MV-4-11 (cell line): ENCODE measurements around the gene TGFBR3L.

ENCODE experiments used
- DNase-seq: peaks from one replicate; lab custom pipeline; 2025; lab: John Stamatoyannopoulos, UW

Gene TGFBR3L

GRCh38 chr19:7928334-7928706 lies 13.7 kb downstream of the TGFBR3L start:
- no peak for DNase-seq

GRCh38 chr19:7928741-7929701 lies 14.4 kb downstream of the TGFBR3L start:
- DNase-seq = peak; percentile 76

GRCh38 chr19:7930030-7930429 lies 15.4 kb downstream of the TGFBR3L start:
- peak; percentile 37 for DNase-seq

- DNase-seq = no peak
Measured at GRCh38 chr19:7930765-7931164, 16.1 kb downstream of the TGFBR3L start.

- no peak for DNase-seq
Measured at GRCh38 chr19:7931221-7932061, 16.8 kb downstream of the TGFBR3L start.

- no peak for DNase-seq
Measured at GRCh38 chr19:7932276-7932929, 17.8 kb downstream of the TGFBR3L start.

GRCh38 chr19:7932930-7933300 lies 18.3 kb downstream of the TGFBR3L start:
- no peak for DNase-seq

- DNase-seq = no peak
Measured at GRCh38 chr19:7933411-7933810, 18.8 kb downstream of the TGFBR3L start.

GRCh38 chr19:7933828-7934725 lies 19.4 kb downstream of the TGFBR3L start:
- no peak for DNase-seq

- DNase-seq = no peak
Measured at GRCh38 chr19:7934766-7935165, 20.1 kb downstream of the TGFBR3L start.

- DNase-seq = no peak
Measured at GRCh38 chr19:7940841-7941240, 26.2 kb downstream of the TGFBR3L start.

- no peak for DNase-seq
Measured at GRCh38 chr19:7941895-7942596, 27.4 kb downstream of the TGFBR3L start.

GRCh38 chr19:7942981-7943443 lies 28.4 kb downstream of the TGFBR3L start:
- no peak for DNase-seq

GRCh38 chr19:7943444-7944176 lies 29.0 kb downstream of the TGFBR3L start, which contains the start of gene TIMM44:
Gene TIMM44, minus strand, starts transcription at chr19:7943666. Its CDS starts 15 bp downstream, at chr19:7943651.
- peak; percentile 100 for DNase-seq

- DNase-seq = peak; percentile 98
Measured at GRCh38 chr19:7944177-7944761, 29.6 kb downstream of the TGFBR3L start.

- no peak for DNase-seq
Measured at GRCh38 chr19:7947939-7948338, 33.3 kb downstream of the TGFBR3L start.

- no peak for DNase-seq
Measured at GRCh38 chr19:7953060-7953459, 38.4 kb downstream of the TGFBR3L start.

GRCh38 chr19:7953576-7953975 lies 38.9 kb downstream of the TGFBR3L start:
- no peak for DNase-seq

- no peak for DNase-seq
Measured at GRCh38 chr19:7955696-7956095, 41.1 kb downstream of the TGFBR3L start.
